ENCODE results near the gene RENBP.

- TF ChIP-seq ZNF677 (tag by site-specific recombination; IDR thresholded peaks at IDR 0.05) (no peak), REST (tag by site-specific recombination; IDR thresholded peaks at IDR 0.05) (no peak), ZBTB11 (tag by site-specific recombination; conservative IDR thresholded peaks at IDR 0.05; ENCODE audit: low read depth) (no peak), PATZ1 (tag by site-specific recombination; IDR thresholded peaks at IDR 0.05) (no peak), ZBTB8A (tag by site-specific recombination; IDR thresholded peaks at IDR 0.05) (no peak), ZNF624 (tag by site-specific recombination; IDR thresholded peaks at IDR 0.05) (no peak), MZF1 (tag by site-specific recombination; IDR thresholded peaks at IDR 0.05; ENCODE audit: borderline replicate concordance) (no peak), ZNF704 (tag by site-specific recombination; IDR thresholded peaks at IDR 0.05) (no peak), ZNF18 (tag by site-specific recombination; IDR thresholded peaks at IDR 0.05) (no peak), CTCF (tag by site-specific recombination; IDR thresholded peaks at IDR 0.05) (no peak)
Observed at GRCh38 chrX:153933748-153934147, 10.7 kb downstream of the RENBP start.
